ENCODE results near the gene SPDEF.

GRCh38 chr6:34506718-34507117 is 49.4 kb downstream of the SPDEF start:
- TF ChIP-seq ZNF367 (CRISPR knock-in tag; IDR thresholded peaks at IDR 0.05; ENCODE audit: borderline replicate concordance) (no peak), ZMAT3 (CRISPR knock-in tag; conservative IDR thresholded peaks at IDR 0.05) (no peak), JUND (CRISPR knock-in tag; IDR thresholded peaks at IDR 0.05) (no peak), ZNF501 (CRISPR knock-in tag; IDR thresholded peaks at IDR 0.05) (no peak), SP1 (IDR thresholded peaks at IDR 0.05) (no peak), SP1 (CRISPR knock-in tag; IDR thresholded peaks at IDR 0.05) (no peak), IRF2 (CRISPR knock-in tag; IDR thresholded peaks at IDR 0.05) (no peak), TBP (CRISPR knock-in tag; IDR thresholded peaks at IDR 0.05) (no peak), PTBP1 (IDR thresholded peaks at IDR 0.05; ENCODE audit: low read depth, low read length, poor library complexity, severe bottlenecking) (no peak), U2AF1 (optimal IDR thresholded peaks at IDR 0.05; ENCODE audit: low read depth, low read length) (no peak), ZNF512B (CRISPR knock-in tag; IDR thresholded peaks at IDR 0.05; ENCODE audit: borderline replicate concordance) (no peak), YY1 (IDR thresholded peaks at IDR 0.05; ENCODE audit: insufficient read depth, insufficient replicate concordance, low read depth, low read length) (no peak), PBX3 (CRISPR knock-in tag; IDR thresholded peaks at IDR 0.05; ENCODE audit: borderline replicate concordance) (no peak), FOXA1 (IDR thresholded peaks at IDR 0.05) (no peak), FOXA1 (CRISPR knock-in tag; IDR thresholded peaks at IDR 0.05) (no peak), SIN3A (IDR thresholded peaks at IDR 0.05; ENCODE audit: borderline replicate concordance, low read depth, low read length) (no peak)

Measured in HepG2 (cell line).